Activated gamma-delta T cell treated with Interleukin-2 at 50 U/mL for 16 hours (primary cell): Measurements from ENCODE around the gene SSC5D.
"Not testable (repeated sequence)": the region's sequence is repeated elsewhere in the genome, so short reads cannot be mapped to it uniquely, and the experiment has no call there.

ENCODE experiments used
- DNase-seq: peaks from one replicate; pipeline ENCODE4 v3.0.0-alpha.2; 2020

Gene SSC5D

GRCh38 chr19:55487924-55488687 is at the start of gene SSC5D:
Gene SSC5D, plus strand, starts transcription at chr19:55488436. Its CDS starts 154 bp downstream, at chr19:55488590.
- no peak for DNase-seq

DNA sequence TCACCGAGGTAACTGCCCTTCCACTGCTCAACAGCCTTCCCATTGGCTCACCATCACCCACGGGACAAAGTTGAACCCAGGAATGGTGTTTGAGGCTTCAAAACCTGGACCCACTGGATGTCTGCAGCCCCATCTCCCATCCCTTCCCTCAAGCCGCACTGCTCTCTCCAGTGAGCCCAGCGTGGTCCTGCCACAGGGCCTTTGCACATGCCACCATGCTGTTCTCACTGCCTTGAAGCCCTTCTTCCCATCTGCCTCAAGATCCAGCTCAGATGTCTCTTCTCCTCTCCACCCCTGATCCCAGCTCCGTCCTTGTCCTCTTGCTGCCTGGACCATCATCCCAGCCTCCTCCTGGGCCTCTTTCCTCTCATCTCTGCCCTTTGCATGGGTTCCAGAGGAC is 49.2 kb upstream of the SSC5D start:
- DNase-seq: no peak

DNA sequence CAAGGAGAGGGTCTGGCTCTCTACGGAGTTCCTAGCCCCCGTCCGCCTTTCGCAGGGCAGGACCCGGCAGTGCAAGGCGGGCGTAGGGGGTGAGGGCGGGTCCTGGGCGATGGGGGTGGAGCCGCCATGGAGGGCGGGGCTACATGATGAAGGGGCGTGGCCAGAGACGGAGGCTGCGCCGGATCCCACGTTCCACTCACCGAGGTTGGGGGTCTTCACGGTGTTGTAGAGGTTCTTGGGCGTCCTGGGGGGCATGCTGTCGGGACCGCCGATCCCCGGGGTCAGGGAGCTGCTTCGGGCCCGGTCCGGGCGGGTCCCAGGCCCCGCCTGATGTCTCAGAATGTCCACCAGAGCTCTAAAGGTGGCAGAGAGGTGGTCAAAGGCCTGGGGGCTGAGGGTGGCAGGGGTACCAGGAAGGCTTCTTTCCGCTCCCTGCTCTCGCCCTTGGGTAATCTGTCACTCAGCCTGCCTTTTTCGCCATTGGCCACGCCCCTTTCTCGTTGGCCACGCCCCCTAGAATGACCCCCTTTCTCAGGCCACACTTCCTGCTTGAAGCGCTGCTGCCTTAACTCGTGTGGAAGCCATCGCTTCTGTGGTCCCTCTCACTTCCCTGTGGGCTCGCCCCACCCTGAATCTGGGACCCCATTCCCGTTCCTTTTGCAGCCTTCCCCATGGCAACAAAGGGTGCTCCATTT is 47.7 kb upstream of the SSC5D start:
- no peak for DNase-seq

DNA sequence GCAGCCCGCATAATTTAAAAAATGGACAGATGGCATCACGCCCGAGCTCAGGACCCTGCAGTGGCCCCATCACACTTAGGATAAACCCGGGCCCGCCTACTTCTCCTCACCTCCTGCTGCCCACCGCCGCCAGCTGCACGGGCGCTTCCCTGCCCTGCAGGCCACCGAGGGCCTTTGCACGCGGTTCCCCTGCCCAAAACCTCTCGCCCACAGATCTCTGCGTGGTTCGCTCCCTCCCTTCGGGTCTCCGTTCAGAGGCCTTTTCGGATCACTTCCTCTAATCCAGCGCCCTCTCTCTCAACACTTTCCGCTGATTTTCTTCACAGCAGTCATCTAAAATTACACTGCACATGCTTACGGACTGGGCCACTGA is 46.9 kb upstream of the SSC5D start:
- DNase-seq: no peak

DNA sequence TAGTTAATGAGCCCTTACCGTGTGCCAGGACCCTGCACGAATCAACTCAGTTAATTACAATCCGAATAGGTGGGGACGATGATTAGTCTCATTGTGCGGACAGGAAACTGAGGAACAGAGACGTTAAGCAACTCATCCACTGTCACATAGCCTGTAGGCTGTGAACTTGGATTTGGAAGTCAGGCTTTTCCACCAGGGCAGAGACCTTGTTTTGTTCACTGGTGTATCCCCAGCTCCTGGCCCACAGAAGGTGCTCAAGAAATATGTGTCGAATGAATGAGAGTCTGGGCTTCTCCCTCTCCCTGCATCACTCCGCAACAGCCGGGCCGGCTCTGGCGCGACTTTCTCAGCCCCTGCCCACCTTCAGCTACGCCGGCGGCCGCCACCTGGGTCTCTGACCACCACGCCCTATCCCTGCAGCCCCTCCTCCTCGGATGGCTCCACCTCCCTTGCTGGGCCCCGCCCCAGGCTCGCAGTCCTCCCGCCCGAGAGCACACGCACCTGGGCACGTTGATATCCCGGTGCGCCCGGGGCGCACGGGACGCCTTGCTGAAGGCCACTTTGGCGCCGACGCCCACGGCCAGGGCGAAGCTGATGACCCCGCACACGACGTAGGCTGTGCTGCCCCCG is 46.4 kb upstream of the SSC5D start:
- DNase-seq: no peak

DNA sequence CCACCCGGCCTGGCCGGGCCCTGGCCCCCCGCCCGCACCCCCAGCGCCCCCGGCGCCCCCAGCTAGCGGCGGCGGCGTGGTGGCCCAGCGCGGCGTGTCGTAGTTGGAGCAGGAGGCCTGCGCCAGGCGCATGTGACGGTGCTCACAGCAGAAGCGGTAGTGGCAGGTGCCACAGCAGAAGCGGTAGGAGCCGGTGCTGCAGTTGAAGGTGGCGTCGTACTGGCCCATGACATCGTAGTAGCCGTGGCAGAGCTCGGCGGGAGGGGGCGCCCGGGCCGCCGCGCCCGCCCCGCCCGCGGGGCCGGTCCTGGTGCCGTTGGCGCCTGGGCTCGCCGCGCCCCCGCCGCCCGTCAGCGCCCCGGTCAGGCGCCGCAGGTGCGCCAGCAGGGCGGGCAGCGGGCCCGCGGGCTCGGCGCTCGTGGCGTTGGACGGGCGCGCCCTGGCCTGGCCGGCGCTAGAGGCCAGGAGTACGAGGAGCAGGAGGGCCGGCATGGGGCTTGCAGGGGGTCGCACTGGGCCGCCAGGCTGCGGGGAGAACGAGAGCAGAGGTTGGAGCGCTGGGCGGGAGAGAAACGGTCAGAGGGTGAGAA is 45.8 kb upstream of the SSC5D start:
- DNase-seq: no peak

GRCh38 chr19:55443045-55443823 is 45.0 kb upstream of the SSC5D start, which contains the start of gene SHISA7:
Gene SHISA7, minus strand, starts transcription at chr19:55443300. Its CDS starts 437 bp downstream, at chr19:55442863.
- no peak for DNase-seq

DNA sequence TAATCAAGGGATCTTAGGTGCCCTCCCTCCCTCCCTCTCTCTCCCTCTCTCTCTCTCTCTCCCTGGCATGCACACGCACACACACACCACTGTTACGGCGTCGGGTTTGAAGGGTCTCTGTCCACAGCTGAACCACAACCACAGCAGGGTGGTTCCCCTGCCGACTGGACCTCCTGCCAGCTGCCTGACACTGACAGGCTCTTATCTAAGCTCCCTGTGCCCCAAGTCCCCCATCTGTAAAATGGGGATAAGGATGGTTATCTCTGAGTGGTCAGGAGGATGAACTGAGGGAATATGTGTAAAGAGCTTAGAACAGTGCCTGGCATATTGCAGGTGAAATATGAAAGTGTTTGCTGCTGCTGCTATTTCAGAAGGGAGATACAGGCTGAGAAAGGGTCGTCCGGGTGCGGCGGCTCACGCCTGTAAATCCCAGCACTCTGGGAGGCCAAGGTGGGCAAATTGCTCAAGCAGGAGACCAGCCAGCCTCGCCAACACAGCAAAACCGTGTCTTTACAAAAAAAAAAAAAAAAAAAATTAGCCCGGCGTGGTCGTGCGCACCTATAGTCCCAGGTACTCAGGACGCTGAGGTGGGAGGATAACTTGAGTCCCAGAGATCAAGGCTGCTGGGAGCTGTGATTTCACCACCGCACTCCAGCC is 44.3 kb upstream of the SSC5D start:
- no peak for DNase-seq

- no peak for DNase-seq
These were observed 43.6 kb upstream of the SSC5D start for GRCh38 chr19:55444646-55445045.

DNA sequence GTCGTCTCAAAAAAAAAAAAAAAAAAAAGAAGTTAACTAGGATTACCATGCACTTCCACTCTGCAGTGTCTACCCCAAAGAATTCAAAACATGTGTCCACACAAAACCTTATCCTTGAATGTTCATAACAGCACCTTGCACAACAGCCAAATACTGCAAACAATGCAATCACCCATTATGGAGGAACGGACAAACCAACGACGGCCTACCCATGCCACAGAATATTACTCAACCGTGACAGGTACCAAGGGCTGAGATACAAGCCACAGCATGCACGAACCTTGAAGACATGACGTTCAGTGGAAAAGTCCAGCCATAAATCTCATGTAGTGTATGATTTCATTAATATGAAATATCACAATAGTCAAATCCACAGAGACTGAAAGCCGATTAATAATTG is 42.2 kb upstream of the SSC5D start:
- DNase-seq: no peak

DNA sequence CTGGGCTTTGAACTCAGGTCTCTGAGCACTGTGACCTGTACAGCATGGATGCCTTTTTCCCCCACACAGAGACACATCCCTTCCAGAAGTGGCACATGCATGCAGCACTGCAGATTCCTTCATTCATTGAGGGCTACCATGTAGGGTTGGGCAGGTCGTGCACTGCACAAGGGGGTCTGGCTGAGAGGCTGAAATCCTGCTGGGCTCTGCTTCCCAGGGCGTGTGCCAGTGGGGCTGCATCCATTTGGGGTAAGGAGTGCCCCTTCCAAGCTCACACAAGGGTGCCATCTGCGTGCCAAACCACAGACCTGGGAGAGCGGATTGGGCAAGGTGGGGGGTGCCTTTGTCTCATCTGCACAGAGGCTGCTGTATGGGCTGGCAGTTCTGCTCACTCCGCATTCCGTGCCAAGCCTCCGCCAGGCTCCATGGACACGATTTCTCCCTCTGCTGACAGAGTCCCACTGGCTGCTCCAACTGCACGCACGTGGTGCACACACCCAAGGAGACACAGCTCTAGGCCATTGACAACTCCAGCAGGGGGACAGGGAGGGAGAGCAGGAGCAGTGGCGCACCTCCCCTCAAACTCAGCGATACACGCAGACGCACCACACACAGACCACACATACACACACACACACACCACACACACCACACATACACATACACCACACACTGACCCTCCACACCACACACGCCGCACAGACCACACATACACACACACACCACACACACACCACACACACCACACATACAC is 40.6 kb upstream of the SSC5D start:
- DNase-seq: no peak

GRCh38 chr19:55448175-55448490 is 40.1 kb upstream of the SSC5D start:
- DNase-seq: not testable (repeated sequence)

DNA sequence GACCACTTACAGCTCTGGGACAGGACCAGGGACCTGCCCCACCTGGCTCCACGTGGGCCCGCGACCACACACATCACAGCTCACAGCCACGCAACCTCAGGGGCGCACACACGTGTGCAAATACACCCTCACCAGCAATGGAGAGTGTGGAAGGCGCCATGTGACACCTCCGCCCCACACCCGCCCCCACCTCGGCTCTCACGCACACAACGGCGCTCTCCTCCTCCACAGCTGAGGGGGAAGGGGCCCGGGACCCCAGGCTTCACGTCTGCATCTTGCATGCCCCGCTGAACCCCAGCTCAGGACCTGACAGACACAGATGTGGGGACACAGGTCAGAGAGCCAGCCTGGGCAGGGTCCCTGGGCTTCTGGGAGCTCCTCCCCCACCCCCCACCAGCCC is 38.8 kb upstream of the SSC5D start:
- no peak for DNase-seq

DNA sequence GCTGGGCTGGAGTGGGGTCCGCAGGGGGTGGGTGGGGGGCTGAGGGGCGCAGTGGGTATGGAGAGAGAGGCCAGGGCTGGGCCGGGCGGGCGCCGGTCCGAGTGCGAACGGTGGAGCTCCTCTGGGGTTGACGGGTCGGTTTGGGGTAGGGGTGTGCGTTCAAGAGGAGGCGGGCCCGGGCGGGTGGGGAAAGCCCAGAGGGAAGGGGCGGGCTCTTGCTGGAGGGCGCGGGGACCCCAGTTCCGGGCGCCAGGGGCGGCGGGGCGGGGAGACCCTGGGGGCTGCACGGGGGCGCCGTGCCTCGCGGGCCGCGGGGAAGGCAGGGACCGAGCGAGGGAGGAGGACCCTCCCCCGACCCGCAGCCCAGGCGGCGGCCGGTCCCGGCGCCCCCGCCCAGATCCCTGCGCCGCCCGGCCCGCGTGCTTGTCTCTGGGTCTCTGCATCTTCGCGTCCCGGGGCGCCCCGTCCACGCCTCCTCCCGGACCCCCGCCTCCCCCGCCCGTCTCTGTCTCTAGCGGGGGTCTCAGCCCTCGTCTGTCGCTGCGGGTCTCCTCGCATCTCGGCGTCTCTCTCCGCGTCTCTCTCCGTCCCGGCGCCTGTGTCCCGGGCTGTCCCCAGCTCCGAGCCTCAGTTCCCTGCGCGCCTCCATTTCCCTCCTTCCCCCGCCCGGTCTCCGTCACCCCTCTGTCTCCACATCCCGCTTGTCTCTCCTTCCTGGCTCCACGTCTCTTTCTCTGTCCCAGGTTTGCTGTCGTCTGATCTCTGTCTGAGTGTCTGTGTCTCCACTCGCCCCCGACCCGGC is 36.9 kb upstream of the SSC5D start:
- no peak for DNase-seq

DNA sequence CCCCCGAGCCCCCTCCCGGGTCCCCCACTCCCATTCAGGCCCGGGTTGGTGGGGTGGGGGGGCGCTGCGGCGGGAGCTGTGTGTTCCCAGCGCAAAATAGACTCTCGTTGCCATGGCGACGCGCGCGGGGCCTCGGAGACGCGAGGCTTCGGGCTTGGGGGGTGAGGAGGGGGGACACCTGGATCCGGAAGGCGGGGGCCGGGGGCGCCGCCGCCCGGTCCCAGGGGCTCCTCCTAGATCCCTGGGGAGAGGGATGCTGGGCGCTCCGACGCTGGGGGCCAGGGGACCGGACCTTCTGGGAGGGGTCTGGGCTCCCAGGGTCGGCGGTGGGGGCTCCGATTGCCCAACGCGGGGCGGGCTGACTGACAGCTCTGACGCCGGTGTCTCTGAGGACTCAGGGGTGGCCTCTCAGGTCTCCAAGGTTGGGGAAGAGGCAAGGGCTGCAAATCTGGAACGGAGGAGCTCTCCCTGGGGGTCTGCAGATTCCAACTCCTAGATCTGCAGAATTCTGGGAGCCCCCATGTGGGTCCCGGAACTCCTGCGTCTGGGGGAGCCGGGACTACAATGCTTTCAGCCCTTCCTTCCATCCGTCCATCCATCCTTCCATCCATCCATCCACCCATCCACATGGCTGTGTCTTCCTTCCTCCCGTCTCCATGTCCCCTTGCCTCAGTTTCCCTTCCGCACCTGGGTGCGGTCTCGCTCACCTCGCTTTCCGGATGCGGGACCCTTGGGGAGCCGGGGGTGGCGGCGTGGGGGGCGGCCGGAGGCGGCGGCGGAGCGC is 36.1 kb upstream of the SSC5D start:
- no peak for DNase-seq

GRCh38 chr19:55452749-55453346 is 35.4 kb upstream of the SSC5D start:
- DNase-seq: no peak

- DNase-seq: no peak
These were observed 34.5 kb upstream of the SSC5D start for GRCh38 chr19:55453511-55454260.

DNA sequence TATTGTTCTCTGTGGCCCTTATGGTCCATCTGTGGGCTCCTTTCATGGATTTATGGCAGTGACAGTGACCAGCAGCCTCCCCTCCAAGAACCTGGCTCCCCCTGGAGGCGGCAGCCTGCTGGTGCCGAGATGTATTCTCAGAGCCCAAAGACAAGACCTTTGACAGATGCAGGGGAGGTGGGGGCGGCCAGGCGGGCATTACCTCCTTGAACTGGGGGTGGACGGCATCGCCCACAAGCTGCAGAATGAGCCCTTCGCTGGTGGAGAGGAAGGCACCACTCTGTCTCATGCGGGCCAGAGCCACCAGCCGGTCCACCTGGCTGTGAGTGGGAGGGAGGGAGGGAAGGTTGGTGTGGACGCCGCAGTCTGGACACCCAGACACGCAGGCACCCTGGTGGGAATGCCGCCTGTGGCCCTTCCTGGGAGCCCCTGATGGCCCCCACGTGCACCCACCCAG is 33.4 kb upstream of the SSC5D start:
- peak; percentile 43 for DNase-seq
